ENCODE results near the gene PYCR2. TPM values are rescaled to one million over a fixed set of nuclear protein-coding genes. Genes with fewer than 3 reads are reported as not detected.

Gene PYCR2
- total RNA-seq, 4 donors from 2014 or later: 31.9 to 50.3 (median 42.5) TPM

- Histone ChIP-seq H3K36me3 (no peaks in the 10 kb centered on the region), H3K4me3 (no peak overlapping the region), H3K27ac (no peak overlapping the region), H3K9me3 (no peaks in the 10 kb centered on the region), H3K4me1 (no peaks in the 10 kb centered on the region), H3K27me3 (peaks cover 0 to 3% (median 3%) of the 10 kb centered on the region in 3 donors)
- in situ Hi-C loops (cut with MboI; ENCODE audit: low sequenced_read_pairs in 4 of 4) (no loop called here), intact Hi-C loops (cut with DNase I; ENCODE audit: low total_unique reads) (no loop called here)
- DNase-seq: no peak
- TF ChIP-seq POLR2A (IDR thresholded peaks at IDR 0.05): no peak
- no peak for TF ChIP-seq CTCF (IDR thresholded peaks at IDR 0.05 in 4 of 5, conservative IDR thresholded peaks at IDR 0.05 in 1 of 5)
- ATAC-seq: no peak
These were observed 34.0 kb upstream of the PYCR2 start for GRCh38 chr1:225958041-225958440.

GRCh38 chr1:225954753-225955152, 30.7 kb upstream of the PYCR2 start:
- Histone ChIP-seq H3K4me3 (no peak overlapping the region), H3K27ac (no peak overlapping the region), H3K4me1 (no peaks in the 10 kb centered on the region), H3K36me3 (no peaks in the 10 kb centered on the region), H3K27me3 (peaks cover 0 to 2% (median 0%) of the 10 kb centered on the region in 3 donors), H3K9me3 (no peaks in the 10 kb centered on the region)
- ATAC-seq: no peak
- DNase-seq: no peak
- TF ChIP-seq CTCF (IDR thresholded peaks at IDR 0.05 in 4 of 5, conservative IDR thresholded peaks at IDR 0.05 in 1 of 5) (no peak), POLR2A (IDR thresholded peaks at IDR 0.05) (no peak)
- in situ Hi-C loops (cut with MboI; ENCODE audit: low sequenced_read_pairs in 4 of 4) (no loop called here), intact Hi-C loops (cut with DNase I; ENCODE audit: low total_unique reads) (no loop called here)

GRCh38 chr1:225953315-225953714, 29.3 kb upstream of the PYCR2 start:
- no peaks in the 10 kb centered on the region for H3K9me3 ChIP-seq
- in situ Hi-C loops (cut with MboI; ENCODE audit: low sequenced_read_pairs in 4 of 4): no loop called here

GRCh38 chr1:225950905-225951497, 27.0 kb upstream of the PYCR2 start:
- DNase-seq (no peak), ATAC-seq (no peak)
- Histone ChIP-seq H3K27me3 (peaks cover 0 to 2% (median 0%) of the 10 kb centered on the region in 3 donors), H3K4me1 (no peaks in the 10 kb centered on the region), H3K27ac (no peak overlapping the region), H3K4me3 (no peak overlapping the region), H3K36me3 (no peaks in the 10 kb centered on the region), H3K9me3 (no peaks in the 10 kb centered on the region)
- intact Hi-C loops (cut with DNase I; ENCODE audit: low total_unique reads): no loop called here
- TF ChIP-seq CTCF (IDR thresholded peaks at IDR 0.05 in 4 of 5, conservative IDR thresholded peaks at IDR 0.05 in 1 of 5) (no peak), POLR2A (IDR thresholded peaks at IDR 0.05) (no peak)
- in situ Hi-C loops (cut with MboI; ENCODE audit: low sequenced_read_pairs in 4 of 4): no loop called here

More at GRCh38 chr1:225953315-225953714, 29.3 kb upstream of the PYCR2 start:
- no peaks in the 10 kb centered on the region for H3K4me1 ChIP-seq
- no peaks in the 10 kb centered on the region for H3K36me3 ChIP-seq
- peaks cover 0 to 2% (median 0%) of the 10 kb centered on the region in 3 donors for H3K27me3 ChIP-seq
- no peak overlapping the region for H3K4me3 ChIP-seq
- H3K27ac ChIP-seq: no peak overlapping the region
- TF ChIP-seq POLR2A (IDR thresholded peaks at IDR 0.05) (no peak), CTCF (IDR thresholded peaks at IDR 0.05 in 4 of 5, conservative IDR thresholded peaks at IDR 0.05 in 1 of 5) (no peak)
- no peak for DNase-seq
- no peak for ATAC-seq
- intact Hi-C loops (cut with DNase I; ENCODE audit: low total_unique reads): no loop called here

- Histone ChIP-seq H3K27me3 (peaks cover 0 to 2% (median 0%) of the 10 kb centered on the region in 3 donors), H3K9me3 (no peaks in the 10 kb centered on the region), H3K4me3 (no peak overlapping the region), H3K27ac (no peak overlapping the region), H3K36me3 (no peaks in the 10 kb centered on the region), H3K4me1 (no peaks in the 10 kb centered on the region)
- intact Hi-C loops (cut with DNase I; ENCODE audit: low total_unique reads): no loop called here
- no peak for DNase-seq
- in situ Hi-C loops (cut with MboI; ENCODE audit: low sequenced_read_pairs in 4 of 4): no loop called here
- TF ChIP-seq CTCF (IDR thresholded peaks at IDR 0.05 in 4 of 5, conservative IDR thresholded peaks at IDR 0.05 in 1 of 5) (no peak), POLR2A (IDR thresholded peaks at IDR 0.05) (no peak)
- ATAC-seq: no peak
These were observed 25.0 kb upstream of the PYCR2 start for GRCh38 chr1:225949041-225949440.
